Measurements from ENCODE around the gene MAP2K5.

MAP2K5 gene

GRCh38 chr15:67521783-67522568, 20.5 kb upstream of the MAP2K5 start:
- no peak for DNase-seq (ENCODE audit: low spot score)

GRCh38 chr15:67523330-67523729, 19.2 kb upstream of the MAP2K5 start:
- DNase-seq (ENCODE audit: low spot score) = no peak

GRCh38 chr15:67524235-67524634, 18.3 kb upstream of the MAP2K5 start:
- DNase-seq (ENCODE audit: low spot score) = no peak

GRCh38 chr15:67528513-67528912, 14.0 kb upstream of the MAP2K5 start:
- DNase-seq (ENCODE audit: low spot score) = no peak

GRCh38 chr15:67531379-67531914, 11.1 kb upstream of the MAP2K5 start:
- no peak for DNase-seq (ENCODE audit: low spot score)

- no peak for DNase-seq (ENCODE audit: low spot score)
Observed at GRCh38 chr15:67533873-67534272, 8.6 kb upstream of the MAP2K5 start.

GRCh38 chr15:67534360-67534759, 8.1 kb upstream of the MAP2K5 start:
- DNase-seq (ENCODE audit: low spot score) = no peak

- no peak for DNase-seq (ENCODE audit: low spot score)
Observed at GRCh38 chr15:67537771-67538170, 4.7 kb upstream of the MAP2K5 start.

GRCh38 chr15:67543348-67543718, 830 bp downstream of the MAP2K5 start:
- DNase-seq (ENCODE audit: low spot score) = no peak

GRCh38 chr15:67544475-67544874, 2.0 kb downstream of the MAP2K5 start:
- no peak for DNase-seq (ENCODE audit: low spot score)

- DNase-seq (ENCODE audit: low spot score) = no peak
Observed at GRCh38 chr15:67545864-67546263, 3.4 kb downstream of the MAP2K5 start.

GRCh38 chr15:67547064-67547463, 4.6 kb downstream of the MAP2K5 start:
- DNase-seq (ENCODE audit: low spot score) = no peak

GRCh38 chr15:67547836-67548235, 5.3 kb downstream of the MAP2K5 start:
- DNase-seq (ENCODE audit: low spot score) = no peak

GRCh38 chr15:67548236-67548852, 5.8 kb downstream of the MAP2K5 start:
- DNase-seq (ENCODE audit: low spot score) = no peak

GRCh38 chr15:67548862-67549651, 6.6 kb downstream of the MAP2K5 start:
- no peak for DNase-seq (ENCODE audit: low spot score)

- no peak for DNase-seq (ENCODE audit: low spot score)
Observed at GRCh38 chr15:67549736-67550135, 7.2 kb downstream of the MAP2K5 start.

- DNase-seq (ENCODE audit: low spot score) = no peak
Observed at GRCh38 chr15:67550522-67550921, 8.0 kb downstream of the MAP2K5 start.

GRCh38 chr15:67551207-67551743, 8.8 kb downstream of the MAP2K5 start:
- no peak for DNase-seq (ENCODE audit: low spot score)

GRCh38 chr15:67554580-67554979, 12.1 kb downstream of the MAP2K5 start:
- no peak for DNase-seq (ENCODE audit: low spot score)

- DNase-seq (ENCODE audit: low spot score) = no peak
Observed at GRCh38 chr15:67556976-67557570, 14.6 kb downstream of the MAP2K5 start.

GRCh38 chr15:67558502-67558901, 16.0 kb downstream of the MAP2K5 start:
- no peak for DNase-seq (ENCODE audit: low spot score)

- no peak for DNase-seq (ENCODE audit: low spot score)
Observed at GRCh38 chr15:67559158-67559557, 16.7 kb downstream of the MAP2K5 start.

All from activated CD4-positive, alpha-beta T cell treated with anti-CD3 and anti-CD28 coated beads, Interleukin-2, Interleukin-4, amounts not matched to agents 100 ng/mL and 50 ng/mL, durations not matched to agents 16 hours and 8 hours (primary cell).